H1 (cell line): Measurements from ENCODE around the gene RASSF9. TPM values are rescaled to one million over a fixed set of nuclear protein-coding genes. Genes with fewer than 3 reads are reported as not detected.

Experiments used
- CTCF ChIA-PET: fragments of 300-600 bp; sonication (Branson Sonifier 250); formaldehyde crosslinking; loops from one replicate; lab custom pipeline; 2021; ENCODE audit not compliant: partially characterized antibody; lab: Charles Lee
- POLR2A ChIA-PET: fragments of 300-600 bp; sonication (Branson Sonifier 250); formaldehyde crosslinking; loops from one replicate; lab custom pipeline; 2021; ENCODE audit warnings: inconsistent platforms; ENCODE audit not compliant: partially characterized antibody; lab: Charles Lee
- DNase-seq, 2 experiments: peaks; one replicate each; pipeline versions ENCODE4 v3.0.0 to v3.0.0-alpha.2; 2010 to 2022; ENCODE audit warnings: low spot score in 2 of 2, low read depth in 1 of 2, mixed read lengths in 1 of 2
- FAIRE-seq: peaks from 2 replicates; lab custom pipeline; 2011; peaks lifted over from hg19 to GRCh38; lab: Jason Lieb, UNC
- H2AFZ ChIP-seq: 2 replicates; pipeline ENCODE4 v1.8.1; 2012; ENCODE audit warnings: low read length, inconsistent platforms
- H2AK5ac ChIP-seq: 2 replicates; pipeline ENCODE4 v1.6.1; 2013; ENCODE audit warnings: low read depth, low read length
- H2BK120ac ChIP-seq: replicated peaks from 2 replicates; pipeline ENCODE3; 2013; ENCODE audit warnings: low read depth, low read length, inconsistent platforms
- H2BK12ac ChIP-seq: 2 replicates; pipeline ENCODE4 v1.6.1; 2013; ENCODE audit warnings: low read depth, low read length
- H2BK15ac ChIP-seq: 2 replicates; pipeline ENCODE4 v1.6.1; 2013; ENCODE audit warnings: low read length
- H2BK20ac ChIP-seq: 2 replicates; pipeline ENCODE4 v1.6.1; 2013; ENCODE audit warnings: low read length
- H2BK5ac ChIP-seq: 2 replicates; pipeline ENCODE4 v1.6.1; 2013; ENCODE audit warnings: low read depth, low read length
- H3K14ac ChIP-seq: 2 replicates; pipeline ENCODE4 v1.6.1; 2013; ENCODE audit warnings: inconsistent platforms; ENCODE audit not compliant: insufficient read length
- H3K18ac ChIP-seq: 2 replicates; pipeline ENCODE4 v1.6.1; 2013; ENCODE audit warnings: low read length; ENCODE audit errors: extremely low read depth
- H3K23ac ChIP-seq: 2 replicates; pipeline ENCODE4 v1.6.1; 2013; ENCODE audit warnings: inconsistent platforms; ENCODE audit not compliant: insufficient read length
- H3K23me2 ChIP-seq: 2 replicates; pipeline ENCODE4 v1.6.1; 2013; ENCODE audit warnings: low read depth, low read length
- H3K27ac ChIP-seq: 2 replicates; pipeline ENCODE4 v1.6.1; 2011; ENCODE audit warnings: low read depth, low read length, inconsistent platforms
- H3K27me3 ChIP-seq, 4 experiments: replicated peaks in 1 of 4; 1 replicate in 1 of 4; 2 replicates in 3 of 4; pipeline versions ENCODE4 v1.6.1 to v1.8.1; 2011 to 2013; ENCODE audit warnings: low read length in 3 of 4, mild to moderate bottlenecking in 3 of 4, inconsistent platforms in 2 of 4, mixed read lengths in 2 of 4, moderate library complexity in 1 of 4; ENCODE audit not compliant: control insufficient read depth in 3 of 4, insufficient read depth in 3 of 4; ENCODE audit errors: extremely low read depth in 1 of 4
- H3K36me3 ChIP-seq, 4 experiments: 2 replicates each; pipeline versions ENCODE4 v1.6.1 to v1.8.1; 2011 to 2013; ENCODE audit warnings: mild to moderate bottlenecking in 4 of 4, low read length in 3 of 4, moderate library complexity in 2 of 4, control low read depth in 1 of 4, inconsistent platforms in 1 of 4; ENCODE audit not compliant: insufficient read depth in 4 of 4, control insufficient read depth in 2 of 4
- H3K4ac ChIP-seq: replicated peaks from 2 replicates; pipeline ENCODE3; 2013; ENCODE audit warnings: low read length, low read depth, mixed read lengths, inconsistent platforms; ENCODE audit not compliant: insufficient read length
- H3K4me1 ChIP-seq, 4 experiments: replicated peaks in 1 of 4; 1 replicate in 1 of 4; 2 replicates in 3 of 4; pipeline versions ENCODE4 v1.6.1 to v1.8.1; 2011 to 2013; ENCODE audit warnings: low read length in 3 of 4, inconsistent platforms in 2 of 4, mixed read lengths in 1 of 4; ENCODE audit not compliant: insufficient read depth in 4 of 4, control insufficient read depth in 3 of 4
- H3K4me2 ChIP-seq, 2 experiments: 2 replicates each; pipeline versions ENCODE4 v1.6.1 to v1.8.1; 2011 to 2013; ENCODE audit warnings: low read depth in 2 of 2, low read length in 2 of 2, control low read depth in 1 of 2, inconsistent platforms in 1 of 2, mild to moderate bottlenecking in 1 of 2; ENCODE audit not compliant: insufficient read depth in 1 of 2
- H3K4me3 ChIP-seq, 4 experiments: fragments of 200-600, 300-600 bp in 1 of 4; sonication (generic), shearing (Covaris generic), sonication (Bioruptor Twin) in 1 of 4; 2 replicates each; pipeline versions ENCODE4 v1.5.1 to v1.8.1; 2011 to 2016; ENCODE audit warnings: low read length in 4 of 4, low read depth in 3 of 4, control low read depth in 2 of 4, inconsistent platforms in 2 of 4, mild to moderate bottlenecking in 2 of 4, mixed read lengths in 1 of 4, moderate library complexity in 1 of 4; ENCODE audit not compliant: insufficient read depth in 2 of 4; ENCODE audit errors: extremely low read depth in 1 of 4
- H3K56ac ChIP-seq: replicated peaks from 2 replicates; pipeline ENCODE3; 2013; ENCODE audit warnings: low read depth, mild to moderate bottlenecking, mixed read lengths, low read length, inconsistent platforms; ENCODE audit not compliant: insufficient read length
- H3K79me1 ChIP-seq: 2 replicates; pipeline ENCODE4 v1.6.1; 2013; ENCODE audit warnings: low read depth, low read length, control low read depth
- H3K79me2 ChIP-seq, 2 experiments: 2 replicates each; pipeline versions ENCODE4 v1.6.1 to v1.8.1; 2012 to 2013; ENCODE audit warnings: low read length in 2 of 2, mild to moderate bottlenecking in 2 of 2, inconsistent platforms in 1 of 2; ENCODE audit not compliant: insufficient read depth in 2 of 2, control insufficient read depth in 1 of 2
- H3K9ac ChIP-seq, 4 experiments: replicated peaks in 1 of 4; 1 replicate in 1 of 4; 2 replicates in 3 of 4; pipeline versions ENCODE4 v1.6.1 to v1.8.1; 2011 to 2013; ENCODE audit warnings: low read depth in 3 of 4, low read length in 3 of 4, control low read depth in 2 of 4, mild to moderate bottlenecking in 2 of 4, moderate library complexity in 2 of 4, inconsistent platforms in 1 of 4; ENCODE audit errors: extremely low read depth in 1 of 4
- H3K9me3 ChIP-seq, 2 experiments: 2 replicates each; pipeline versions ENCODE4 v1.6.1 to v1.8.1; 2012 to 2013; ENCODE audit warnings: mild to moderate bottlenecking in 2 of 2, moderate library complexity in 2 of 2, control low read depth in 1 of 2, inconsistent platforms in 1 of 2, low read depth in 1 of 2, low read length in 1 of 2, mixed read lengths in 1 of 2; ENCODE audit not compliant: insufficient read depth in 2 of 2
- H4K20me1 ChIP-seq, 2 experiments: replicated peaks in 1 of 2; 2 replicates each; pipeline versions ENCODE3 to v1.8.1; 2011 to 2013; ENCODE audit warnings: inconsistent platforms in 2 of 2, low read length in 2 of 2, mild to moderate bottlenecking in 1 of 2; ENCODE audit not compliant: insufficient read depth in 2 of 2, control insufficient read depth in 1 of 2
- H4K5ac ChIP-seq: 2 replicates; pipeline ENCODE4 v1.6.1; 2013; ENCODE audit warnings: low read length, low read depth, mixed read lengths, inconsistent platforms; ENCODE audit not compliant: insufficient read length
- H4K8ac ChIP-seq: 2 replicates; pipeline ENCODE4 v1.8.0; 2013; ENCODE audit warnings: mild to moderate bottlenecking, moderate library complexity, low read length, inconsistent platforms; ENCODE audit not compliant: insufficient read depth; ENCODE audit errors: extremely low read depth
- H4K91ac ChIP-seq: replicated peaks from 2 replicates; pipeline ENCODE3; 2013; ENCODE audit warnings: low read length, mixed read lengths, inconsistent platforms; ENCODE audit not compliant: insufficient read length
- CHD7 ChIP-seq: fragments of 300-600 bp; sonication (generic); IDR thresholded peaks from 2 replicates; pipeline ENCODE4 v1.7.1; 2012; ENCODE audit warnings: low read length, moderate library complexity, mild to moderate bottlenecking, inconsistent platforms; ENCODE audit not compliant: insufficient replicate concordance
- polyA plus RNA-seq, 7 experiments: library from polyadenylated mRNA; depleted of rRNA in 3 of 7; stranded (reverse) in 5 of 7; unstranded in 2 of 7; fragments of >200 nt in 5 of 7; fragments of 200-250 nt in 2 of 7; gene quantifications; 1 replicate in 5 of 7; 2 replicates in 1 of 7; 4 replicates in 1 of 7; pipeline versions ENCODE4 v1.2.1 to v1.2.3, GENCODE V29; 2011 to 2013; ENCODE audit warnings: missing spikeins in 2 of 7, mixed read lengths in 2 of 7
- total RNA-seq: library from RNA; stranded (reverse); fragmentation: NEBNext Ultra II Directional; extraction: Animal tissue kit (Norgen Biotek cat#: 25700); gene quantifications from 2 replicates; pipeline ENCODE4 v1.2.1, GENCODE V29; 2021

Gene RASSF9
- total and polyA plus RNA-seq, 2 of the 8 experiments (the other 6 are each of a cell fraction or from before 2014, with no cell fraction given), result 0.06 to 0.39 TPM

DNA sequence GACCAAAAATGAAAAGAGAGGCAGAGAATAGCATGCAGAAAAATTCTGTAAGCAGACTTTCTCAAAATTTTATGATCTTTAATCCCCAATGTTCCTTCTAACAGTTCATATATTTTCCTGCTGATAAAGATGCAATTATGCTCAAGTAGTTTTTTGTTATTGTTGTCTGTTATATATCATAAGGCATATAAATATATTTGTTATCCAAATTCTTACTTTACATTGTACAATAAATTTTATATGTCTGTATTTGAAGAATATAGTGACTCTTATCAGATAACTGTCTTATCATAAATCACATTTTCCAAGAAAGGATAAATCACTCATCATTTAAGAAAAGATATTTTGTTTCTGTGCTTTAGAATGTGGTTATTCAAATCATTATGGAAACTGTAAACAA, 2.6 kb downstream of the RASSF9 start:
- H3K23me2 ChIP-seq, result no peaks in the 10 kb centered on the region
- FAIRE-seq, result no peak
- H4K5ac ChIP-seq, result no peak overlapping the region
- H3K27ac ChIP-seq, result no peak overlapping the region
- H3K4me3 ChIP-seq, result no peak overlapping the region
- H2BK5ac ChIP-seq, result no peak overlapping the region
- no peak overlapping the region for H2AK5ac ChIP-seq
- no peak overlapping the region for H3K56ac ChIP-seq
- ChIA-PET CTCF (interaction anchor here (1.0 kb wide), 1 partner anchor 12 kb away, joined by 4 read pairs; no protein-coding TSS in a partner anchor), POLR2A (no interaction called here)
- no peaks in the 10 kb centered on the region for H4K20me1 ChIP-seq
- H3K14ac ChIP-seq, result no peak overlapping the region
- no peak overlapping the region for H2BK15ac ChIP-seq
- no peak overlapping the region for H3K23ac ChIP-seq
- H4K91ac ChIP-seq, result no peak overlapping the region
- no peaks in the 10 kb centered on the region for H3K27me3 ChIP-seq
- H3K9me3 ChIP-seq, result no peaks in the 10 kb centered on the region
- no peak overlapping the region for H2BK12ac ChIP-seq
- no peak for DNase-seq
- no peaks in the 10 kb centered on the region for H3K79me2 ChIP-seq
- no peaks in the 10 kb centered on the region for H3K79me1 ChIP-seq
- no peak overlapping the region for H2AFZ ChIP-seq
- H2BK120ac ChIP-seq, result no peak overlapping the region
- H3K4me2 ChIP-seq, result no peak overlapping the region
- H3K4ac ChIP-seq, result no peak overlapping the region
- H3K4me1 ChIP-seq, result peaks cover 0 to 9% (median 2%) of the 10 kb centered on the region in 4 experiments; a peak in 5 of 7 replicates
- H3K18ac ChIP-seq, result no peak overlapping the region
- H4K8ac ChIP-seq, result no peak overlapping the region
- no peak overlapping the region for H2BK20ac ChIP-seq
- no peaks in the 10 kb centered on the region for H3K36me3 ChIP-seq
- no peak overlapping the region for H3K9ac ChIP-seq
- TF ChIP-seq CHD7, result no peak
